IPS-NIHi11 (cell line): ENCODE results near the gene TMEM132E.

Experiments
- DNase-seq: peaks from one replicate; pipeline ENCODE4 v3.0.0; 2012; ENCODE audit warnings: mixed read lengths, low spot score

The TMEM132E gene

GRCh38 chr17:34665150-34665806 is 85.9 kb downstream of the TMEM132E start:
- DNase-seq = no peak

- peak; percentile 70 for DNase-seq
Observed at GRCh38 chr17:34665819-34666763, 86.7 kb downstream of the TMEM132E start.

- no peak for DNase-seq
Observed at GRCh38 chr17:34667656-34668055, 88.3 kb downstream of the TMEM132E start.

GRCh38 chr17:34668206-34668605 is 88.8 kb downstream of the TMEM132E start:
- no peak for DNase-seq

GRCh38 chr17:34669511-34669910 is 90.1 kb downstream of the TMEM132E start:
- no peak for DNase-seq

- no peak for DNase-seq
Observed at GRCh38 chr17:34670618-34671017, 91.2 kb downstream of the TMEM132E start.

- DNase-seq = no peak
Observed at GRCh38 chr17:34671191-34671590, 91.8 kb downstream of the TMEM132E start.

GRCh38 chr17:34672176-34672785 is 92.9 kb downstream of the TMEM132E start:
- DNase-seq = no peak

- DNase-seq = no peak
Observed at GRCh38 chr17:34673516-34673915, 94.1 kb downstream of the TMEM132E start.

- no peak for DNase-seq
Observed at GRCh38 chr17:34673995-34674890, 94.9 kb downstream of the TMEM132E start.

GRCh38 chr17:34675143-34675542 is 95.8 kb downstream of the TMEM132E start:
- no peak for DNase-seq

- no peak for DNase-seq
Observed at GRCh38 chr17:34675605-34676004, 96.2 kb downstream of the TMEM132E start.

- no peak for DNase-seq
Observed at GRCh38 chr17:34680151-34680550, 100.8 kb downstream of the TMEM132E start.

- DNase-seq = no peak
Observed at GRCh38 chr17:34682305-34682704, 102.9 kb downstream of the TMEM132E start.

- DNase-seq = no peak
Observed at GRCh38 chr17:34683390-34683789, 104.0 kb downstream of the TMEM132E start.
